ENCODE data around the gene PRCP.

Gene PRCP

GRCh38 chr11:82906931-82907330, 6.7 kb upstream of the PRCP start:
- no peak for DNase-seq

- DNase-seq, result peak; percentile 35
Observed at GRCh38 chr11:82906236-82906635, 6.0 kb upstream of the PRCP start.

GRCh38 chr11:82903843-82904586, 3.8 kb upstream of the PRCP start:
- no peak for DNase-seq

DNA sequence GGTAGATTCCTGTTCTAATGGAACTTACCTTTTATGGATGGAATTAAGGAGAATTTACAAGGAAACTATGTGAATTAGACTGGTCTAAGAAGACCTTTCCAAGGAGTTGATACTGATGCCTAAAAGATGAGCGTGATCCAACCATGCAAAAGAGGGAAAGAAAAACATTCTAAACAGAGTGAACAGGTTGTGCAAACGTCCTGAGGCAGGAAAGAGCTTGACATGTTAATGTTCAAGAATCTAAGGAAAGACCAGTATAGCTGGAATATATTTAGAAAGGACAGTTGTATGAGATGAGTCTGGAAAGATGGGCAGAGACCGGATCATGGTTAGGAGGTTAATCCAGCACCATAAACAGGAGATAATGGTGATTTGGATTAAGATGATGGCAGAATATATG, 2.6 kb upstream of the PRCP start:
- DNase-seq, result no peak

DNA sequence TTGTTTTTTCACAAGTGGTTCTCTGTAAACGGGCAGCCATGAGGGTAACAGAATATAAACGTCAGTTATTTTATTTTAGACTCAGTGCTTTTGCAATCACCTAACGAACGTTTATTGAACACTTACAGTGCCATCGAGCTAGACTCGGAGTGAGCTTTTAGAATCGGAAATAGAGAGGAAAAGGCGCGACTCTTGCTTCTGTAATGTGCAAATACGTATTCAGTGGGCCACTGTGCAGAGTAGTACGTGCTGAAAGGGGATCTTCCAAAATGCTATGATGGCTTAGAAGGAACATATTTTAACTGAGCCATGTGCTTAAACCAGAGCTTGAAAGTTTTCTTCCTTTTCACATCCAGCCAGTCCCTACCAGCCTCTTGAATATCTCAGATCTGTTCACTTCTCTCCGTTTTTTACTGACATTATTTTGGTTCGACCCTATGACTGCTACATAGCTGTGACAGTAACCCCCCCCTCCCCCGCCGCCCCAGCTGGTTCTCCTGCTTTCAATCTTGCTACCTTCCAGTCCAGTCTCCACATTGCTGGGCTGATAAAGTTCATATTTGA, 1.8 kb upstream of the PRCP start:
- DNase-seq, result no peak

- DNase-seq, result peak; percentile 92
Observed at GRCh38 chr11:82901165-82901921, 1.1 kb upstream of the PRCP start, which contains the start of gene DDIAS. Gene DDIAS, plus strand, starts transcription at chr11:82901736. Its CDS starts 13,003 bp downstream, at chr11:82914739.

- DNase-seq, result no peak
Observed at GRCh38 chr11:82899957-82900276, 313 bp downstream of the PRCP start.

GRCh38 chr11:82899186-82899820, 927 bp downstream of the PRCP start:
- DNase-seq, result no peak

DNA sequence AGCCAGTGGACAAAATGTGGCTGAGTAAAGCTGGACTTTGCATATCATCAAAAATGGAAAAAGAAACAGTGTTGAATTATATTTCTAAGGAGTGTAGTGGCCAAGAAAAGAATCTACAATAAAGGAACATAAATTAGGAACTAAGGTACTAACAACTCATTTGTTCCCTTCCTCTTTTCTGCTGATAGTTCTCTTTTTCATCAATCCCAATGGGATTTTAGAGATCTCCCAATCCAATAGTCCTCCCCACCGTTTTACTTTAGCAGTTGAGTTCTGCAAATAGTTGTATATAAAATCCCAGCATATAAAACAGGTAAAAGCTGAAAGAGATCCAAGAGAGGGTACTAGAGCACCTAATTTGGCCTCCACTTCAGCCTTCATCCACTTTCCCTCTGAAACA, 2.0 kb downstream of the PRCP start:
- no peak for DNase-seq

- DNase-seq, result no peak
Observed at GRCh38 chr11:82896183-82896582, 4.0 kb downstream of the PRCP start.

- DNase-seq, result no peak
Observed at GRCh38 chr11:82895437-82896091, 4.7 kb downstream of the PRCP start.

GRCh38 chr11:82892611-82893169, 7.5 kb downstream of the PRCP start:
- DNase-seq, result no peak

DNA sequence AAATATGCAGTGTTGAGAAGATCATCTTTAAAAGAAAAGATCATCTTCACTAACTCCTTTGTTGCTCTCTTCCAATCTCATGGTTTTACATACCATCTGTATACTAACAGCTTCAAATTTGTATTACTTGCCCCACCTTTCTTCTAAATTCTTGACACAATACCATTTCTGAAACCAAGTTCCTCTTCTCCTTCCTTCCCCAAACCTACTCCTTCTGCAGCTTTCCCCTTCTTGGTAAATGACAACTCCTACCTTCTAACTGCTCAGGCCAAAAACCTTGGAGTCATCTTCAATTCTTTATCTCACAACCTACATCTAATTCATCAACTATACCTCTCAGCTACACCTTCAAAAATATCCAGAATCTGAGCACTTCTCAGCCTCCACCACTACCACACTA, 9.3 kb downstream of the PRCP start:
- DNase-seq, result no peak

GRCh38 chr11:82890002-82890341, 10.3 kb downstream of the PRCP start:
- DNase-seq, result no peak

DNA sequence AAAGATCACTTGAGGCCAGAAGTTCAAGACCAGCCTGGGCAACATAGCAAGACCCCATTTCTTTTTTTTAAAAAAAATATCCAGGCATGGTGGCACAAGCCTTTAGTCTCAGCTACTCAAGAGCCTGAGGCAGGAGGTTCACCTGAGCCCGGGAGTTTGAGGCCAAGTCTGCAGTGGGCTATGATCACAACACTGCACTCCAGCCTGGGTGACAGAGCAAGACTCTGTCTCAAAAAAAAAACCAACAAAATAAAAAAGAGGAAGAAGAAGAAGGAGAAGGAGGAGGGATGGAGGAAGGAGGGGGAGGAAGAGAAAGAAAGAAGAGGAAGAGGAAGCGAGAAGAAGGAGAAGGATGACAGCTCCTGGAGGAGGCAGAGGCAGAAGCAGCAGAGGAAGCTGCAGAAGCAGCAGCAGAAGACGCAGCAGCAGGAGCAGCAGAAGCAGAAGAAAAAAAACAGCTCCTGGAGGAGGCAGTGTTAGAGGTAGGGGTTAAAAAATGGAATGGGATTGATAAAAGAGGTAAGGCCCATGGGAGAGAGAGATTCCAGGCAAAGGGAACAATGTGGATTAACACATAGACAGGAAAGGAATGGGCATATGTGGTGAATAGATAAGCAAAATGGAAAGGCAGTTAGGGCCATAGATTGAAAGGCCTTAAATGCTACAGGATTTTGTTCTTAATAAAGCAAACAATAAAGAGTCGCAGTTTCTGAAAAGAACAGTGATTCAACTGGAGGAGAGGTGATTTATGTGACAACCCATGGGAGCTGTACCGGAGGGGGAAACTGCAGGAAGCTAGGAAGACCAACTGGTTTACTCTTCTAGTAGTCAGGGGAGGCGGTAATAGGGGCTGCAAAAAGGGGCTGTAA, 10.9 kb downstream of the PRCP start:
- no peak for DNase-seq

DNA sequence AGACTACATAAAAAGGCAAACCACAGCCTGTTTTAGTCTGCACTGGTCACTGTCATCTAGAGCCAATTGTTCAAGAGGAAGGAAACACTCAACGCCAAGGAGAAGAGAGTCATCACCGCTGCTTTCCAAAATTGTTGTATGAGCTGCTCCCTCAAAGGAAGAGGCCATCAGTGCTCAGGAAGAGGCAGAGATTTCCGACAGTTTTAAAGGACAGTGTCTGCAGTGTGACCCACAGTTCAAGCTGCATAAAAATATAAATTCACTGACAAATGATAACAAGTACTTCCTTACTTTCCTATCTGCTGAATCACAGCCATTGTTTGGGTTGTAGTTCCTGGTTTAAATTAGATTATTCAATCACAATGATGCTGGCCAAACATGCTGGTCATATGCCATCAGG, 16.4 kb downstream of the PRCP start:
- DNase-seq, result no peak

- no peak for DNase-seq
Observed at GRCh38 chr11:82874646-82875523, 25.3 kb downstream of the PRCP start.

DNA sequence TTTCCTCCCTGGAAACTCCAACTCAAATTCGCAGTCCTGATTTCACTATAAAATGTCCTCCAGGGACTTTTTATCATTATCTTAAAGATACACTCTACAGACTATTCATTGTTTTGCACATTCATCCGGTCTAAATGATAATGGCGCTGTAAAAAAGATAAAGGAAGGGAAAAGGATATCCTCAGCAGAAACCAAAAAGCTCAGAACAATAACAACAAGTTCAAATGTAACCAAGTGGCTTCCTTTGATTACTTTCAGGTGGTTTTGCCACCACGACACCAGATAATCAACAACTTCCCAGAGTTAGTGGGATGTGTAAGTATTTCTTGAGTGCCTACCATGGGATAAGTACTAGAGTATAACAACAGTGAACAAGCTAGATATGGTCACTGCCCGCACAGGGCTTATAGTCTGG, 26.3 kb downstream of the PRCP start:
- DNase-seq, result no peak

DNA sequence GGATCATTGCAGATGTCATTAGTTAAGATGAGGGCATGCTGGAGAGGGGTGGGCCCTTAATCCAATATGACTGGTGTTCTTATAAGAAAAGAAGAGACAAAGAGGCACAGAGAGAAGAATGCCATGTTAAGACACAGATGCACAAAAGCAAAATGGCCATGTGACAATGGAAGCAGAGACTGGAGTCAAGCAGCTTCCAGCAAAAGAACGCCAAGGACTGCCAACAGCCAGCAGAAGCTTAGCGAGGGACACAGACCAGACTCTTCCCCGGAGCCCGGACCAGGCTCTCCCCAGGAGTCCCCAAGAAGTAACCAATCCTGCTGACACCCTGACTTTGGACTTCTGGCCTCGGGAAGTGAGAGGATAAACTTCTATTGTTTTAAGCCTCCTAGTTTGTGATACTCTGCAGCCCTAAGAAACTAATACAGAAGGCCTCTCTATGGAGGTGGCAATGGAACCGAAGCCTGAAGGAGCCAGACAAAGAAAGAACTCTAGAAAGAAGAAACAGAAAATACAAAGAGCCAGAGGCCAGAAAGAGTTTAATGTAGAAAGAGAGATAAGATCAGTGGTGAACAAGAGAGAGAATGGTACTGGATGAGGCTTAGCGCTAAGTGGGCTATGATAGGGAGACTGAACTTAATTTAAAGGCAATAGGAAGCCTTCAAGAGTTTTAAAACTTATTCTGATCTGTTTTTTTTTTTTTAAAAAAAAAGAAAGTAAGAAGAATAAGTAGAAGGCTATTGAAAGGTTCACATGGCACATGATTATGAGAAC, 27.7 kb downstream of the PRCP start:
- DNase-seq, result no peak

DNA sequence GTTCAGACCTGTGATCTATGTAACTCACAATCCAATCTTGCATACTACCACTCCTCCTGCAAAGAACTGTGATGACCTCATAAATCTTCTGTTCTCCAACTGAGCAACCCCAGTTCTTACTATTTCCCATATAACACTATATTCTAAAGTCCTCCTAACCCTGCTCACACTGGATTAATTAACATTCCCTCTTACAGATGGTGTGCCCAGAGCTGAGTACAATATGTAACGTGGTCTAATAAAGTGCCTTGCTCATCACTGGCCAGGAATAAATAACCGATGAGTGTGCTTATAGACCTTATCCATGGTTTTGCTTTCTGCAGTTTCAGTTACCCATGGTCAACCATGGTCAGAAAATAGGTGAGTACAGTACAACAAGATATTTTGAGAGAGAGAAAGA, 28.6 kb downstream of the PRCP start:
- no peak for DNase-seq
